Activated CD4-positive, alpha-beta T cell treated with anti-CD3 and anti-CD28 coated beads for 24 hours (primary cell): Measurements from ENCODE around the gene SLC15A3.
"Not testable (repeated sequence)": the region's sequence is repeated elsewhere in the genome, so short reads cannot be mapped to it uniquely, and the experiment has no call there.

Source experiments
- DNase-seq, 2 donors: peaks; one replicate each; pipeline ENCODE4 v3.0.0-alpha.2; 2020; ENCODE audit warnings: low read depth in 2 of 2

The SLC15A3 gene

DNA sequence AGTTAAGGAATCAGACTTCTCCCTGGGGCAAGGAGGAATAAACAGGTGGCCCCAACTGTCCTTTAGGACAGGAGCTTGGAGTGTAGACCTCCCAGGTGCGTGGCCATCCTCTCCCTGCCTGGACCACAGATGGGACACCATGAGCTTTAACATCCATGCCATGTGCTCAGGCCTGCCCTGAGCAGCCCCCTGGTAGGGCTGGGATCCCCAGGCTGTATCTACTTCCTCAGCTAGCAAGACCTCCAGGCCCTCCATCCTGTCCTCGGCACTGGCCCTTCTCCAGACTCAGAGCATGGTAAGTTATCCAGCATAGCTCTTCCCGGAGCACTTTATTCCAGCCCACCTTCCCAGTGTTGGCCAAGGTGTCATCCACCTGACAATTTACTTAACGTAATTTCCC, 25.2 kb upstream of the SLC15A3 start:
- DNase-seq = no peak

DNA sequence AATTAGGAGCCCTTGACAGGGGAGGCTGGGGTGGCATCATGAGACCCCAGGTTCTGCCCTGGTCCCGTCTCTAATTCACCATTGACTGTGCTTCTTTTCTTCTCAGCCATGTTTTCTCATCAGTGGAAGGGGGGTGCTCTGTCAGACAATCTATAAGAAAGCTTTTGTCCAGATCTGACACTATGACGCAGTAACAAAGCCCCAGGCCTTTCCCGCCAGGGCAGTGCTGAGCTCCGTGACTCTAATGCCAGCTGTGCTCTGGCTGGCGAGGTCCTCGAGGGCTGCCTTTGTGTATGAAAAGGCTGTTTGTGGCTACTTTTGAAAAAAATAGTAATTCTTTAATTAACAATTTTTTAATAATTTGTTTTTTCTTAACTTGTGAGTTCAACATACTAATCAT, 22.8 kb upstream of the SLC15A3 start:
- no peak for DNase-seq

DNA sequence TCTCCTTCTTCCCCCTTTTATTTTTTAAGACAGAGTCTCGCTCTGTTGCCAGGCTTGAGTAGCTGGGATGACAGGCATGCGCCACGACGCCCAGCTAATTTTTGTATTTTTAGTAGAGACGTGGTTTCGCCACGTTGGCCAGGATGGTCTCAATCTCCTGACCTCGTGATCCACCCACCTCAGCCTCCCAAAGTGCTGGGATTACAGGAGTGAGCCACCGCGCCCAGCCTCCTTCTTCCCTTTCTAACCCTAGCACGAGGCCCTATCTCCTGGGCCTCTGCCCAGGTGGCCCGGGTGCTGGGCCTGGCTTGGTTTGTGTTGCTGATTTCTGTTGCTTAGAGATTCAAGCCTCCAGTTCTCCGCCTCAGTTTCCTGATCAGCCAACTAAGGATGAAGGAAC, 22.3 kb upstream of the SLC15A3 start:
- DNase-seq = not testable (repeated sequence)

DNA sequence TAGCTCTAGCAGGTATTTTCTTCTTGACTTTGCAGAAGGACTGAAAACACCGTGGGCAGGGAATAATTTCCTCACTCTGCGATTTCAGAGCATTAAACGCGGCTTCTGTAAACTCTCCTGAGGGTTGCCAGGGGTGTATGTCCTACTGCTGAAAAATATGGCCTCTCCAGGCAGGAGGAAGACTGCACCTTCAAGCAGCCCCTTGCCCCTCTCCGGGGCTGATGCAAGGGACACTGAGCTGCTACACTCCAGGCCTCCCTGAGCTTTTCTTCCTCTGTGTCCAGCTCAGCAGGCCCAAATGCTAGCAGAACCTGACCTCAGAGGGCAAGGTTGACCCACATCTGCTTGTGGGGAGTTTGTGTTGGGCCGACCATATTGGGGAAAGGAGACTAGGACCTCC, 21.7 kb upstream of the SLC15A3 start:
- no peak for DNase-seq

DNA sequence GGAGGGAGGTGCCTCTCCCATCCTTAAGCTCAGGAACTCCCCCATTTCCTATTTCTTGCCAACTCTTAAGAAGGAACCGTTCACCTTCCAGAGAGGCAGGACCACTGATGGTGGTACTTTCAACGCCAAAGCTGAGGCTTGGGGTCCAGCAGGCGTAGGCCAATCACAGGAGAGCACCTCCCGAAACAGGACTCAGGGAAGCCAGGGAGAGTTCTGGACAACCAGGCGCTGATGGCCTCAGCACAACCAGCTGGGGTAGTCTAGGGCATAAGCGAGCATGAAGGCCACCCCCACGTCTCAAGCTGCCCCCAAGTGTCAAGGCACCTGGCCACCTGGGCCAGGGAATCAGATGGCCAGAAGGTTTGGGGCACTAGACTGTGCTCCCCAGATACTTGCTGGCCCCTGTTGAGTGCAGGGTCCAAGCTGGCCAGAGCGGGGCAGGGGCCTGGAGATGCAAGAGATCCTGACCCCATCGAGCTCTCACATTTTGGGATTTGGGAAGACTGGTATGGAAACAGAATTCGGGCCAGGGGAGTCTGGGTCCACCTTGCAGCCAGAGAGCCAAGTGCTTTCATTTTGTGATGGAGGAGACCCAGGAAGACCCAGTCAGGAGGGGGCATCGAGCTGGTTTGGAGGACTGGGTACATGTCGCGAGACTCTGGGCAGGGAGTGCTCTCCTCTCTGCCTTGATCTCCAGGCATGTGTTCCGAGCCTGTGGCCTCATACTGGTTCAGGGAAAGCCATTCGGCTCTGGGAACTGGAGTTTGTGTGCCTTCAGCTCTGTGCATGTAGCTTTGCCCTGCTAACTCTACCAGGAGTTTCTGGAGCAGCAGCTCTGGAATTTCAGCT, 20.4 kb upstream of the SLC15A3 start:
- no peak for DNase-seq

DNA sequence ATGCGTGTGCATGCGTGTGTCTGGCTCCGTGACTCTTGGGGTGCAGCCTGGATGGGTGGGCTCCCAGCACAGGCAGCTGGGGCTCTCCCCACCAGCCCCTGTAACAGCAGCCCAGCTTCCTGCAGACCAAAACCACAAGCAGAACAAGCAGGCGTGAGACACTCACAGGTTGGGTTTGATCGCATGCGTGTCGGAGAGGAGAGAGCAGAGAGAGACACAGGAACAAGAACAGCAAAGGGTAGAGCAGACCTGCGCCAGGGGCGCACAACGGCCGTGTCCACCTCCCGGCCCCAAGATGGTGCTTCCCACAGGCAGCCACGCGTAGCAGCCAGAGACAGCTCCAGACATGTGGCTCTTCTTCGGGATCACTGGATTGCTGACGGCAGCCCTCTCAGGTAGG, 19.5 kb upstream of the SLC15A3 start, which contains the start of gene CD6:
CD6 (plus strand) TSS at position 161 of the 400 bp plus-strand sequence; CDS start at position 347, 186 bp downstream.
- DNase-seq = no peak

DNA sequence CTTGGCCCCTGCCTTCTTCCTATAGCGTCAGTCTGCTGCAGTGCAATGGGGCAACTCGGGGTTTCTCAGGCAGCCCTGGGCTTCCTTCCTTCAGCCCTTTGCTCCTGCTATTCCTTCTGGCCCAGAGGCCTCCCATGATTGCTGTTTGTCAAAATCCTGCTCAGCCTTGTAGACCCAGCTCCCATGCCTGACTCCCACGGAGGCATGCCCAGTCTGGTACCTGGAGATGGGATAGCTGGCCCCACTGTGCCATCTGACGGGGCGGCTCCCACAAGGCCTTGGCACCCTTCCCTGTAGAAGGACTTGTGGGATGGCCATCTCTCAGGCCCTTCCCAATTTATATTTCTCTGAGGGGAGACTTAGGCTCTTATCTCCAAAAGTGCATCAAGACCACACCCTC, 18.9 kb upstream of the SLC15A3 start:
- DNase-seq = no peak

DNA sequence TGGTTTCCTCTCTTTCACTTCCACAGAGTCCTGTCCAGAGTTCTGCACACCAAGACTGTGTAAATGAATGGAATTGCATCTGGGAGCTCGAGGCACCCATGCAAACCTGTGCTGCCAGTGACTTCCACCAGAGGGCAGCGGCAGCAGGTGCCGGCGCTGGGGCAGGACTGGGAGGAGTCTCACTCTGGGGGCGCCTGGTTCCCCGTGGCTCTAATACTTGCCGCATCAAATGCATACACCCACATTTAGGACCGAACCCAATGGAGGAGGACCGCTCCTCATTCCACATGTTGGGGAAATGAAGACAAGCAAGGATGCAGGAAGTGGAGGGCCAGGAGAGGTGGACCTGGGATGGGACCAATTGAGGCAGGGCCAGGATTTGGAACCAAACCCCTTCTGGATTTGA, 18.4 kb upstream of the SLC15A3 start:
- DNase-seq = peak; percentile 78 to 81

DNA sequence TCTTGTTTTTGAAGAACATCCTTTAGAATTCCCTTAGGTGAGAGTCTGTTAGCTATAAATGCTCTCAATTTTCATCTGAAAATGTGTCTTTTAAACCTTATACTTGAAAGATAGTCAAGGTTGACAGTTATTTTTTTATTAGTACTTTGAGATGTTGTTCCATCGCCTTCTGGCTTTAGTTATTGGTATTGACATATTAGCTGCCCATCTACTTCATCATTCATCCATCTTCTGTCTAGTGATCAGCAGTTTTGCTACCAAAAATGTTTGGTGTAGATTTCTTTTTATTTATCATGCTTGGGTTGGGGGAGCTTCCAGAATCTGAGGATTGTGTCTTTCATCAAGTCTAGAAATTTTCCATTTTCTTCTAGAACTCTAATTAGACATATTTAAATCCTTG, 16.2 kb upstream of the SLC15A3 start:
- DNase-seq = no peak

DNA sequence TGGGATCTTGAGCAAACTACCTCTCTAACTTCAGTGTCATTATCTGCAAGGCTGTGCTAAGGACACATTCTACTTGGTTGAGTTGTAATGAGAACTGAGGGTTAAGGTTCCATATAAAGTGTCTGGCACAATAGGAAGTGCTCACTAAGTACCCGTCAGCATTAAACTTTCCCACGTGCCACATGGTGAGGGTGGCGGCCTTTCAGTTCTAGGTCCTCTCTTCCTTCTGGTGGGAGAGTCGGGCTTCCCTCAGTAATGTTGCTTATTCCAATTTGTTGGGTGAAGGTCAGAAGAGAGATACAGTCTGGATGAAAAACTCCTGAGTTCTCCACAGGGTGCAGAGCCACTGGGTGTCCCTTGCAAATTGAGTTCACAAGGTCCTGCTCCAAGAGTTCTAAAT, 14.9 kb upstream of the SLC15A3 start:
- DNase-seq = no peak

DNA sequence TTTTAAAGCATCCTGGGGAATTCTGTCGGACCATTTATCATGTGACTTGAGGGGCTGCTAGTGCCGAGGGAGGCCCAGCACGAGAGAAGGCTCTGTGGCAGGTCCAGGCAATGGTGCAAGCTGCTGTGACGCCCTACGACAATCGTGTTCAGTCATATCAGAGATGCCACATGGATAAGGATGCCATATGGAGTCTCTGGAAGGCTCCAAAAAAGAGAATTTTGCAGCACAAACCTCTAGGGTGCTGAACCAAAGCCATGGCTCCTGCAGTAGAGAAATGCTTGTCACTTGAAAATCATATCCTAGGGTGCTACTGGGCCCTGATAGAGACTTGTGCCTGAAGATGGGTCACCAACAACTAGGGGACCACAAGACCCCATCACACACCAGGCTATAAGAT, 12.8 kb upstream of the SLC15A3 start:
- no peak for DNase-seq

DNA sequence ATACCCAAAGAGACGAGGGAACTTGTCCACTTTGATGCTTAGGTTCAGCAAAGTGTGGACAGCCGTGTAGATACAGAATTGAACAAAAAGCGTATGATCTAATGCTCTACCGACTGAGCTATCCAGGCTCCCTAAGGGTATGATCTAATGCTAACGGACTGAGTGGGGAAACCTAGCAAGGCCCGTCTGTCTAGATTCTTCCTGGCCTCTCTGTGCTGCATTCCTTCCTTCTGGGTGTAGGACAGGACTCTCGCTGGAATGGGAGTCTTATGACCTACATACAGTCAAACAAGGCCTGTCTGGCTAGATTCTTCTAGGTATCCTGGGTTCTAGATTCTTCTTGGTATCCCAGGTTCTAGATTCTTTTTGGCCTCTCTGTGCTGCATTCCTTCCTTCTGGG, 8.4 kb upstream of the SLC15A3 start:
- no peak for DNase-seq

DNA sequence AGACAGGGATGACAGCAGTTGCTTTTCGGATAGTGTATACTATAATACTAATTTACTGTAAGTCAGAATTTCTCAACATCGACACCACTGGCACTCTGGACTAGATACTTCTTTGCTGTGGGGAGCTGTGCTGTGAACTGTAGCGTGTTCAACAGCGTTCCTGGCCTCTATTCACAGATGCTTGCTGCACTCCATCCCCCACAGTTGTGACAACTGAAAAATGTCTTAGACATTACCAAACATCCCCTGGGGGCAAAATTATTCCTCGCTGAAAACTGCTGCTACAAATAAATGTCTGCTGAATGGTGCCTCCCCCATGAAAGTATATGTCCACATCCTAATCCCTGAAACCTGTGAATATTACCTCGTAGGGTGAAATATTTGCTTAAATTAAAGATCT, 7.5 kb upstream of the SLC15A3 start:
- no peak for DNase-seq

DNA sequence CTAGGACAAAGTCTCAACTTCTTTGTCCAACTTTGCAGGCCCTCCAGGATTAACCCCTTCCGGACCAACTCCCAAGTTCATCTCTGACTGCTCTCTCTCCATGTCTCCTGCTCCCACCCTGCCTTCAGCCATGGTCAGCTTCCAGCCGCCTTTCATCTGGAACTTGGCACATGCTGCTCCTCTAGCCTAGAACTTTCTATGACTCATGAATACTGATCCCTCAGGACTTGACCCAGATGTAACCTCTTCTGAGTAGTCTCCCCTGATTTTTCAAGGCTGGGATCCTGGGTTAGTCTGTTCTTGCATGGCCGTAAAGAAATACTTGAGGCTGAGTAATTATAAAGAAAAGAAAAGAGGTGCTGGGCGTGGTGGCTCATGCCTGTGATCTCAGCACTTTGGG, 5.2 kb upstream of the SLC15A3 start:
- no peak for DNase-seq

DNA sequence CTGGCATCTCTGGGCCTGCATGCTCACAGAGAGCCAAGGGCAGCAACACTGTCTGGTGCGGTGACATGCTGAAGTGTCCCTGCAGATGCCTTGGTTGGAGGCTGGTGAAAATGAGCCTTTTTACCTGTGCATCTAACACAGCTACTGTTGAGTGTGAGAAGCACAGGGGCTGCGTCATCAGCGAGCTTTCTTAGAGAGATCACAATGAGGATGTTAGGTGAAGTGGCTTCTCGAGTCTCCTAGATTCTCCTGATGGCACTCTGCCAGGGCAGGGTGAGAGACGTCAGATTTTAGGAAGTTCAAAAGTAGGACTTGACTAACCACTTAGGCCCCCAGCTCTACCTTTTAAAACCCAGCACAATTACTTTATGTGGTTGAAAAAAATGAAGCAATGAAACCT, 3.6 kb upstream of the SLC15A3 start:
- no peak for DNase-seq

DNA sequence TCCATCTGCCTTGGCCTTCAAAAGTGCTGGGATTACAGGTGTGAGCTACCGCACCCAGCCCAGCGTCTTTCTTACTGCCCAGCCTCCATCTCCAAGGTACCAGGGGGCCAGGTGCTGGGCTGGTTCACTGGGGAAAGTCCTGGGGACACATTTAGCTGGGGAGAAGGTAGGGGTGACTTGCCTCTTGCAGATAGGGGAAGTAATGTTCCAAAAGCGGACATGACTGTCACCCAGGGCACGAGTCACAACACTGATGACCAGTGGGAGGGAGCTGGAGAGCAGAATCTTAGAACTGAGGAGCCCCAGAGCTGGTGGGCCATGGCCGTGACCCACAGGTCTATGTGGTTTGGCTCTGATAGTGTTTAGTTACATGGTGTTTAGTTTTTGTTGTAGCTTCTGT, 2.4 kb upstream of the SLC15A3 start:
- no peak for DNase-seq

DNA sequence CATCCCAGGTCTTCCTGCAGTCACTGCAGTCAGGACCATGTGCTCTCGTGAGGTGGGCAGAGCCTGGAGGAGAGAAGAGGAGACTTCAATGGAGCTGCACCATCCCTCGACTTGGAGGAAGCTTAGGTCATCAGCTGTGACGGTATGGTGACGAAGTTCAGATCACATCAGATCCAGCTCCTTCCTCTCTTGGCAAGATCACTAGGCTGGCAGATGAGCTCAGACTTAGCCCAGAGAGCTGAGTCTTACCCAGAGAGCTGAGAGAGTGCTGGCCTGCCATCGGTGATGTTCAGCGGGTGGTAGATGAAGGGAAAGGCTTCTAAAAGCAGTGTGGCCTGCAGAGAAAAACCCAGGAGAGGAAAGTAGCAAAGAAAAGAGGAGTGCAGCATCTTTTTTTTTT, 1.8 kb upstream of the SLC15A3 start:
- DNase-seq = no peak

DNA sequence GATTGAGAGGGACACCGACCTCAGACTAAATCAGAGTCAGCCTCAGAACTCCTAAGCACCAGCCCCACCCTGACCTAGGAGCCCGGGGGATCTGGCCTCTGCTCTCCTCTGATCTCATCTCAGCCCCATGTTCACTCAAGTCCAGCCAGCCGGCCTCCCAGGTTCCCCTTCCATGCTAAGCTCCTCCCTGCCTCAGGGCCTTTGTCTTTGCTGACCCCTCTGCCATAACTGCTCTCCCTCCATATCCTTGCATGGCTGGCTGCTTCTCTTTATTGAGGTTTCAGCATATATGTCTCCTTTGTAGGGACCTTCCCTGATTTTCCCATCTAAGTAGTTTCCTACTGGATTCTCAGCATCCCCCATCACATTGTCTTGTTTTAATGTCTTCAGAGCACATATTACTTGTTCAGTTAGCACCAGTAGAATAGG, 780 bp upstream of the SLC15A3 start:
- no peak for DNase-seq

DNA sequence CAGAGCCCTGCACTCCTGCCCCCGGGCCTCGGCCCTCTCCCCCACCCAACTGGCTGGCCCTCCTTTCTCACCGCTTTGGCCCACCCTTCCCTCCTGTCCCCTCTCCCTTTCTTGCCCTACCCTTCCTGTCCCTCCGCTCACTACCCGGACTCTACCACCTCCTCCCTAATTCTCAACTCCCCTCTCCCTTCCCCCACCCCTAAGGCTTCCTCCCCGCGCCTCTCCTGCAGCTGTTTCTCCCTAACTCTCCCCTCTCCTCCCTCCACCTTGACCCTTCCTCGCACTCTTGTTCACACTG, 421 bp downstream of the SLC15A3 start:
- no peak for DNase-seq

DNA sequence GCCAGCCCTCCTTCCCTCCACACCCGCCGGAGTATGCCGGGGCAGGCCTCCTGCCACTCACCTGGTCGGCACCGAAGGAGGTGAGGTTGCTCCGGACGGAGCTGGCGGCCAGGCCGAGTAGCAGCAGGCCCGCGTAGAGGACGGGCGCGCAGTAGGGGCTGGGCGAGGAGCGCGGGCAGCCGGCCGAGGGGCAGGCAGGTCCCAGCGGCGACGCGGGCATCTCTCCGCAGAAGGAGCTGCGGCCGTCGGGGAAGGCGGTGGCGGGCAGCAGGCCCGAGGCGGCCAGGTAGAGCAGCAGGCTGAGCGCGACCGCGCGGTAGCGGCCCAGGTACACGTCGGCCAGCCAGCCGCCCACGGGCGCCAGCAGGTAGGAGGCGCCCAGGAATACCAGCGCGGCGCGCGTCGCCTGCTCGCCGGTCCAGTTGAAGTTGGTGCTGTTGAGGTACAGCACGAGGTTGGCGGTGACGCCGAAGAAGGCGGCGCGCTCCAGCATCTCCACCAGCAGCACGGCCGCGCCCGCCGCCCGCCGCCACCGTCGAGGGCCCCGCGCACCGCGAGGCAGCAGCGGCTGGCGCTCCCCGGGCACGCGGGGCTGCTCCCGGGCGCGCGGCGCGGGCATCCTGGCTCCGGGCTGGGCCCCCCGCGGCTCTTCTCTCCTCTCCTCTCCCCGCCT, 907 bp downstream of the SLC15A3 start:
- DNase-seq = no peak

DNA sequence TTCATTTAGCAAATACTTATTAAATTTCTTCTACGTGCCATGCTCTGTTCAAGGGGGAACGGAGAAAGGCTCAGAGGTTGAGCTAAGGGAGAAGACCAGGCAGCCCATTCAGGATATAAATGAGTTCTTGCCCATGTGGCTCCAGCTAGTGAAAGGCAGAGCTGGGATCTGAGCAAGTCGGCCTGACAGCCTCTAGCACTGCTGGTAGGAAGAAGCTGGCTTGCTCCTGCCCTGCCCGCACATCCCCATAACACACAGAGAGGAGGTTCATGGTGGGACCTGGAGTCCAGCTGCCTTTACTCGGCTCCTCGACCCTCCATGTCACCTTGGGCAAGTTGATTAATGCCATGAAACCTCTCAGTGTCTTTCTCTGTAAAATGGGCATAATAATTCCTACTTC, 2.0 kb downstream of the SLC15A3 start:
- DNase-seq = no peak

DNA sequence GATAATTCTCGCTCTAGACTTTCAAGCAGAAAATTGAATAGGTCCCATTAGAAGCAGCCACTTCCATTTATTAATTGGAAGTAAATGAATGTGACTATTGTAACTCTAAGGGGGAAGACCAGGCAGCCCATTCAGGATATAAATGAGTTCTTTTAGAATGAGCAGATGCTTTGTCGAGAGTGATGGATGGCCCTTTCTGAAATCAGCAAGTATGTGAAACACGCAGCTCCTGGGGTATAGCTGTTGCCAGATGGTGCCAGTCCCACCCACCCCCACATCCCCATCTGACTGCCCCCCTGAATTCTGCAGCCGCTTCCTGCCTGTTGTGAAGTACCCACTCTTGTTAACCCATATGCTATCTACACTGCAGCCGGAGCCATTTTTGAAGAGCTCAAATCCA, 3.7 kb downstream of the SLC15A3 start:
- no peak for DNase-seq

DNA sequence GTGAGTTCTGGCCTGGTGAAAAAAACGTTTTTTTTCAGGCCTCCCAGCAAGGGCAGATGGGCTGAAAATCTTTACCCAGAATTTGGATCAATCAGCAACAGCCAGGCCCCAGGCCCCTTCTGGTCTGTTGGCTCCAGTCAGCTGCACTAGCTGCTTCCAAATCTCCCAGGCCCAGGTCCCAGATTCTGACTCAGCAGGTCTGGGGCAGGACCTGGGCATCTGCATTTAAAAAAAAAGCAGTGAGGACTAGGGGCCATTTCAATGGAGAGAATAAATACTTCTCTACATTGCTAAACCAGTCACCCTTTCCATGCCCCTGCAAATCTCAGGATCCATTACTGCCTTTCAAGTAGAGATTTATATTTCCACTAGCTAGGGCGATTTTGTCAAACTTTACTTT, 4.3 kb downstream of the SLC15A3 start:
- DNase-seq = no peak
